Natural killer cell treated with Interleukin-12 subunit alpha and Interleukin-12 subunit beta and Interleukin-15 and Interleukin-18, amount 100 ng/mL, for 72 hours (primary cell): ENCODE results near the gene PHACTR3. TPM values are rescaled to one million over a fixed set of nuclear protein-coding genes. Genes with fewer than 3 reads are reported as not detected.

Experiments
- ATAC-seq, 2 donors: fragments of 150-1000 bp; cut with Tn5 transposase in 1 of 2; sonication (Bioruptor Pico), chemical (Tn5 transposase) in 1 of 2; 2 replicates each; pipeline ENCODE4 v1.10.0; 2021
- DNase-seq: peaks from one replicate; pipeline ENCODE4 v3.0.0; 2022; ENCODE audit warnings: low spot score
- H3K27ac Mint-ChIP-seq, 2 donors: 1 replicate in 1 of 2; 2 replicates in 1 of 2; pipeline ENCODE4 v1.8.0; 2022; ENCODE audit warnings: mixed read lengths in 2 of 2, mild to moderate bottlenecking in 1 of 2, moderate library complexity in 1 of 2
- H3K27me3 Mint-ChIP-seq, 2 donors: 1 replicate in 1 of 2; 2 replicates in 1 of 2; pipeline ENCODE4 v1.8.0; 2022; ENCODE audit warnings: mixed read lengths in 2 of 2
- H3K36me3 Mint-ChIP-seq: one replicate; pipeline ENCODE4 v1.8.0; 2022; ENCODE audit warnings: mixed read lengths
- H3K4me1 Mint-ChIP-seq, 2 donors: 1 replicate in 1 of 2; 2 replicates in 1 of 2; pipeline ENCODE4 v1.8.0; 2022; ENCODE audit warnings: low read depth in 2 of 2, mixed read lengths in 2 of 2, mild to moderate bottlenecking in 1 of 2
- H3K4me3 Mint-ChIP-seq: one replicate; pipeline ENCODE4 v1.8.0; 2022; ENCODE audit warnings: mixed read lengths
- H3K9me3 Mint-ChIP-seq: 2 replicates; pipeline ENCODE4 v1.8.0; 2022; ENCODE audit warnings: mixed read lengths
- total RNA-seq, 2 donors: library from RNA; stranded (reverse); gene quantifications; one replicate each; pipeline ENCODE4 v1.2.3, GENCODE V29; 2022

The PHACTR3 gene
- total RNA-seq, 2 donors from 2014 or later: not detected

GRCh38 chr20:59745716-59746115 lies 141.4 kb downstream of the PHACTR3 start:
- no peak for ATAC-seq
- H3K27ac Mint-ChIP-seq: no peak overlapping the region
- DNase-seq: no peak
- no peaks in the 10 kb centered on the region for H3K9me3 Mint-ChIP-seq
- H3K27me3 Mint-ChIP-seq: no peaks in the 10 kb centered on the region
- no peaks in the 10 kb centered on the region for H3K4me1 Mint-ChIP-seq
- no peaks in the 10 kb centered on the region for H3K36me3 Mint-ChIP-seq
- H3K4me3 Mint-ChIP-seq: no peak overlapping the region

- Mint-ChIP-seq H3K4me1 (no peaks in the 10 kb centered on the region), H3K27ac (no peak overlapping the region), H3K9me3 (no peaks in the 10 kb centered on the region), H3K4me3 (no peak overlapping the region), H3K27me3 (no peaks in the 10 kb centered on the region), H3K36me3 (no peaks in the 10 kb centered on the region)
- ATAC-seq (no peak), DNase-seq (no peak)
Observed at GRCh38 chr20:59746155-59746554, 141.8 kb downstream of the PHACTR3 start.

DNA sequence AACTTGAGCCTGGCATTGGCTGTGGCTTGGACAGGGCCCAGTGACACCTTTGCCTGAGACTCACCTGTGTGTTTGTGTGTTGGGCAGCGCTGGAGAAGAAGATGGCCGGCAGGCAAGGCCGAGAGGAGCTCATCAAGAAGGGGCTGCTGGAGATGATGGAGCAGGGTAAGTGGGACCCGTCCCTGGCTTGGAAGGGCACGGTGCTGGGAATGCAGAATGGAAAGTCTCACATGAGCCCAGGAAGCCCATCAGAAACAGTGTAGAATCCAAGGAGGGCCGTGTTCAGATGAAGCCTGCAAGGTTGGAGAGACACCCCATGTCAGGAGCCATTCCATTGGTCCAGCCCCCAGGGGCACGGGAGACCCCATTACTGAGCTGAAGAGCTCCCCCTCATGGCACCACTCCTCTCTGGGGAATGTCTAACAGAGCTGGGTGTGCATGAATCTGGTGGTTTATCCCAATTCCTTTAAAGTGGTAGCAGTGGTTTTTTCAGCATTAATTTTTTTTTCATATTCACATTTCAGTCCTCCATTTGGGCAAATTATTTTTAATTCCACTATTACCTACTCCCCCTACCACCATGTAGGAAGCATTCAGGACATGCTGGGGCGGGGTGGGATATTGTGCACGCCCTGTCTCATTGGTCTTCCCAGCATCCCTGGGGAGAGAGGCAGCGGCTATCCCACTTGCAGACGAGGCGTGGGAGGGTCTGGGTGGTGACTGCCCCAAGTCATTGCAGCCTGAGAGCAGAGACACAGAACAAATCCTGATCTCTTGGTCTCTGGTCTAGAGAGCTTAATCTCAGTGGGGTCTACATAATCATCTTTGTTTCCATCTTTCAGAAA lies 143.6 kb downstream of the PHACTR3 start:
- ATAC-seq (no peak), DNase-seq (peak; percentile 18)
- H3K4me3 Mint-ChIP-seq: no peak overlapping the region
- no peaks in the 10 kb centered on the region for H3K36me3 Mint-ChIP-seq
- H3K9me3 Mint-ChIP-seq: no peaks in the 10 kb centered on the region
- H3K27ac Mint-ChIP-seq: no peak overlapping the region
- H3K27me3 Mint-ChIP-seq: no peaks in the 10 kb centered on the region
- no peaks in the 10 kb centered on the region for H3K4me1 Mint-ChIP-seq

GRCh38 chr20:59748619-59749191 lies 144.4 kb downstream of the PHACTR3 start:
- Mint-ChIP-seq H3K9me3 (no peaks in the 10 kb centered on the region), H3K27me3 (no peaks in the 10 kb centered on the region), H3K27ac (no peak overlapping the region), H3K36me3 (no peaks in the 10 kb centered on the region), H3K4me1 (no peaks in the 10 kb centered on the region), H3K4me3 (no peak overlapping the region)
- ATAC-seq: no peak
- peak; percentile 12 for DNase-seq

GRCh38 chr20:59749301-59749700 lies 145.0 kb downstream of the PHACTR3 start:
- Mint-ChIP-seq H3K4me3 (no peak overlapping the region), H3K27ac (no peak overlapping the region), H3K27me3 (no peaks in the 10 kb centered on the region), H3K9me3 (no peaks in the 10 kb centered on the region), H3K4me1 (no peaks in the 10 kb centered on the region), H3K36me3 (no peaks in the 10 kb centered on the region)
- no peak for ATAC-seq
- no peak for DNase-seq

DNA sequence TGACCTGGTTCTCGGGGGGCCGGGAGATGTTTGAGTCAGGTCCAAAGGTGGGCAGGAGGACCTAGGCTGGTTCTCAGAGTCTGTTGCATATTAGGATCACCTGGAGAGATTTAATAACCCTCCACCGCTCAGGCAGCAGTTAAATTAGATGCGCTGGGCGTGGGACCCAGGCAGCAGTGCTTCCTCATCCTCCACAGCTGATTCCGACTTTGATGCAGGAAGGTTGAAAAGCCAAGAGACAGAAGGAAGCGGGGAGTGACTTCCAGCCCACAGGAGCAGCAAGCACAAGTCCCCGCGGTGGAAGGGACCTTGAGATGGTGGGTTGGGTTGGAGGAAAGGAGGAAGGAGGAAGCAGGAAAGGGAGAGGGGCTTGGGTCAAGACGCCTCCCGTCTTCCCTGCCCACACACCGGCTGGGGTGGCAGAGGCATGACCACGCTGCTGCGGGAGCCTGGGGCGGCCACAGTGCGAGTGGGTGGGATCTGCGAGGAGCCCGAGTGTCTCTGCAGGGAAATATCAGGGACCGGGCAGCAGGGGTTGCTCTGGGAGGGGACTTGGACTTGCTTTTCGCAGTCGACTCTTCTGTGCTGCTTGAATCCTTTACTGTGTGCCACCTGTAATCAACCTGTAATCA lies 146.0 kb downstream of the PHACTR3 start:
- no peak for ATAC-seq
- Mint-ChIP-seq H3K4me3 (no peak overlapping the region), H3K36me3 (no peaks in the 10 kb centered on the region), H3K4me1 (no peaks in the 10 kb centered on the region), H3K27me3 (no peaks in the 10 kb centered on the region), H3K9me3 (no peaks in the 10 kb centered on the region), H3K27ac (no peak overlapping the region)
- DNase-seq: no peak

DNA sequence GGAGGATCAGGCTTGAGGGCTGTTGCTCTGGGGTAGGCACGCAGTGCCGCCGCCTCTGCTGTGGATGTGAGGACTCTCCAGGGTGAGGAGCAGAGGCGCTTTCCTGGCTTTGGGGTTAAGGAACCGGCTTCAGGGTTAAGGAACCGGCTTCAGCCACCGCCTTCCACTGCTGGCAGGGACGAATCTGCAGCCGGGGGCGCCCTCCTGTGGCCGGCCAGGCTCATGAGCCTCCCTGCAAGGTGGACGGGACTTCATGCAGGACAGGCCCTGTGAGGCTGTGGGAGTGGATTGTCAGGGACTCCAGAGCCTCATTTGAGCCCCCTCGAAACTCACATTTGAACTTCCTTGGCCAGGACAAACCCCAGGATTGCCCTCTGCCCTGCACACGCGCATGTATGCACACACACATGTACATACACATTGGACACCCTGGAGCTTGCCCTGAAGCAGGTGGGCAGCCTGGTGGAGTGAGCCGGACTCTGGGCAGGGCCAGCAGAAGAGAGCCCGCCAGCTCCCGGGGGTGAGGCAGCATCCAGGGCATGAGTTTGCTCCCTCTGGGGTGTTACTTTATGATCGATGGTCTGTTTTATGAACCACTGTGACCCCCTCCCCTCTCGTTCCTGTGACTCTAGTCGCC lies 146.9 kb downstream of the PHACTR3 start:
- Mint-ChIP-seq H3K36me3 (no peaks in the 10 kb centered on the region), H3K4me1 (no peaks in the 10 kb centered on the region), H3K4me3 (no peak overlapping the region), H3K27me3 (peaks cover 0 to 3% of the 10 kb centered on the region in 2 donors), H3K9me3 (no peaks in the 10 kb centered on the region), H3K27ac (no peak overlapping the region)
- DNase-seq (no peak), ATAC-seq (no peak)

GRCh38 chr20:59752101-59752586 lies 147.8 kb downstream of the PHACTR3 start:
- Mint-ChIP-seq H3K27me3 (peaks cover 0 to 3% of the 10 kb centered on the region in 2 donors), H3K4me1 (no peaks in the 10 kb centered on the region), H3K27ac (no peak overlapping the region), H3K9me3 (no peaks in the 10 kb centered on the region), H3K4me3 (no peak overlapping the region), H3K36me3 (no peaks in the 10 kb centered on the region)
- ATAC-seq: no peak
- DNase-seq: no peak

GRCh38 chr20:59752704-59753460 lies 148.5 kb downstream of the PHACTR3 start:
- no peak overlapping the region for H3K4me3 Mint-ChIP-seq
- no peaks in the 10 kb centered on the region for H3K4me1 Mint-ChIP-seq
- H3K36me3 Mint-ChIP-seq: no peaks in the 10 kb centered on the region

GRCh38 chr20:59753836-59754235 lies 149.5 kb downstream of the PHACTR3 start:
- no peak for ATAC-seq
- Mint-ChIP-seq H3K9me3 (no peaks in the 10 kb centered on the region), H3K27me3 (peaks cover 0 to 5% of the 10 kb centered on the region in 2 donors), H3K36me3 (no peaks in the 10 kb centered on the region), H3K4me3 (no peak overlapping the region), H3K27ac (no peak overlapping the region), H3K4me1 (no peaks in the 10 kb centered on the region)
- DNase-seq: no peak

More at GRCh38 chr20:59752704-59753460, 148.5 kb downstream of the PHACTR3 start:
- no peaks in the 10 kb centered on the region for H3K9me3 Mint-ChIP-seq
- no peak for ATAC-seq
- H3K27me3 Mint-ChIP-seq: peaks cover 0 to 5% of the 10 kb centered on the region in 2 donors
- no peak overlapping the region for H3K27ac Mint-ChIP-seq
- no peak for DNase-seq

DNA sequence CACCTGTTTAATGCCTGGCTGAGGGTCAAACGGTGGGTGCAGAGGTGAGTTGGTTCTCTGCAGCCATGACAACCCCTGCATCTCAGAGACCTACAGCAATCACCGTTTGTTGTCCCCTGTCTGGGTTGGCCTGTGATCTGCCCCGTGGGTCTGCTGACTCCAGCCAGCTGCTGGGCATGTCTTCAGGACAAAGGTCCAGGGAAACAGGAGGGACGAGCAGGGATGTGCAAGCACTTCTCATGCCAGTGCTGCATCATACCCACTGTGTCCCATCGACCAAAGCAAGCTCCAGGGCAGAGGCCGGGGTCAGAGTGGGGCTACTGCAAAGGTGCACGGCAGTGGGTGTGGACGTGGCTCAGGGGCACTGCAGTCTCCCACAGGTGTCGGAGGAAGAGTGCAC lies 150.2 kb downstream of the PHACTR3 start:
- ATAC-seq (peak in 1 of 2 donors; percentile 13), DNase-seq (no peak)
- H3K36me3 Mint-ChIP-seq: no peaks in the 10 kb centered on the region
- no peaks in the 10 kb centered on the region for H3K9me3 Mint-ChIP-seq
- H3K27ac Mint-ChIP-seq: no peak overlapping the region
- H3K4me1 Mint-ChIP-seq: no peaks in the 10 kb centered on the region
- H3K27me3 Mint-ChIP-seq: peaks cover 0 to 5% of the 10 kb centered on the region in 2 donors
- H3K4me3 Mint-ChIP-seq: no peak overlapping the region

- Mint-ChIP-seq H3K4me1 (no peaks in the 10 kb centered on the region), H3K27ac (no peak overlapping the region), H3K36me3 (no peaks in the 10 kb centered on the region)
Observed at GRCh38 chr20:59756241-59756640, 151.9 kb downstream of the PHACTR3 start.

GRCh38 chr20:59764037-59764436 lies 159.7 kb downstream of the PHACTR3 start:
- no peak overlapping the region for H3K27ac Mint-ChIP-seq
- DNase-seq: no peak
- peaks cover 9% of the 10 kb centered on the region for H3K9me3 Mint-ChIP-seq
- no peak overlapping the region for H3K4me3 Mint-ChIP-seq
- H3K36me3 Mint-ChIP-seq: no peaks in the 10 kb centered on the region
- H3K4me1 Mint-ChIP-seq: no peaks in the 10 kb centered on the region
- ATAC-seq: no peak
- H3K27me3 Mint-ChIP-seq: peaks cover 16 to 22% of the 10 kb centered on the region in 2 donors

More at GRCh38 chr20:59756241-59756640, 151.9 kb downstream of the PHACTR3 start:
- no peak overlapping the region for H3K4me3 Mint-ChIP-seq
- DNase-seq (no peak), ATAC-seq (no peak)
- H3K9me3 Mint-ChIP-seq: no peaks in the 10 kb centered on the region
- peaks cover 0 to 7% of the 10 kb centered on the region in 2 donors for H3K27me3 Mint-ChIP-seq
